Activated T-helper 1 cell treated with anti-CD3 and anti-CD28 coated beads, Interleukin-12 subunit alpha, Interleukin-12 subunit beta, Interleukin-2, Interleukin-4 antibody, amounts not matched to agents 30 ng/mL and 10 ng/mL and 1 ng/mL, durations not matched to agents 14 hours and 24 hours and 36 hours (primary cell): Measurements from ENCODE around the gene PRDM16. TPM values are rescaled to one million over a fixed set of nuclear protein-coding genes. Genes with fewer than 3 reads are reported as not detected.

Experiments
- DNase-seq: peaks from one replicate; pipeline ENCODE4 v3.0.0; 2021; ENCODE audit warnings: low spot score
- H3K27ac Mint-ChIP-seq: one replicate; pipeline ENCODE4 v1.8.0; 2021; ENCODE audit warnings: mild to moderate bottlenecking, mixed read lengths
- H3K27me3 Mint-ChIP-seq: one replicate; pipeline ENCODE4 v1.8.0; 2022; ENCODE audit warnings: mild to moderate bottlenecking, moderate library complexity, mixed read lengths; ENCODE audit not compliant: insufficient read depth
- H3K36me3 Mint-ChIP-seq: one replicate; pipeline ENCODE4 v1.8.0; 2021; ENCODE audit warnings: low read depth, mixed read lengths
- H3K4me1 Mint-ChIP-seq: one replicate; pipeline ENCODE4 v1.8.0; 2021; ENCODE audit warnings: low read depth, mixed read lengths
- H3K4me3 Mint-ChIP-seq: one replicate; pipeline ENCODE4 v1.8.0; 2021; ENCODE audit warnings: mild to moderate bottlenecking, moderate library complexity, mixed read lengths
- H3K9me3 Mint-ChIP-seq: one replicate; pipeline ENCODE4 v1.8.0; 2021; ENCODE audit warnings: mixed read lengths
- intact Hi-C: fragments of 100-400 bp; cut with micrococcal nuclease; formaldehyde crosslinking; loops from one replicate; pipeline ENCODE4 v1.15.1; 2024
- total RNA-seq: library from RNA; stranded (reverse); gene quantifications from 2 replicates; pipeline ENCODE4 v1.2.3, GENCODE V29; 2022

Gene PRDM16
- total RNA-seq, 1 donor from 2014 or later, result not detected

- no peaks in the 10 kb centered on the region for H3K9me3 Mint-ChIP-seq
- H3K27me3 Mint-ChIP-seq, result no peaks in the 10 kb centered on the region
- H3K4me3 Mint-ChIP-seq, result no peak overlapping the region
- no peak overlapping the region for H3K27ac Mint-ChIP-seq
- no peak for DNase-seq
- intact Hi-C loops, result no loop called here
- no peaks in the 10 kb centered on the region for H3K4me1 Mint-ChIP-seq
- H3K36me3 Mint-ChIP-seq, result no peaks in the 10 kb centered on the region
Observed at GRCh38 chr1:3265835-3266805, 197.1 kb downstream of the PRDM16 start.

GRCh38 chr1:3266870-3267549, 198.0 kb downstream of the PRDM16 start:
- no peaks in the 10 kb centered on the region for H3K36me3 Mint-ChIP-seq
- intact Hi-C loops, result no loop called here
- no peak overlapping the region for H3K27ac Mint-ChIP-seq
- no peak overlapping the region for H3K4me3 Mint-ChIP-seq
- DNase-seq, result no peak
- H3K9me3 Mint-ChIP-seq, result no peaks in the 10 kb centered on the region
- no peaks in the 10 kb centered on the region for H3K4me1 Mint-ChIP-seq
- no peaks in the 10 kb centered on the region for H3K27me3 Mint-ChIP-seq

GRCh38 chr1:3267550-3268270, 198.7 kb downstream of the PRDM16 start:
- intact Hi-C loops, result no loop called here
- H3K9me3 Mint-ChIP-seq, result no peaks in the 10 kb centered on the region
- H3K4me1 Mint-ChIP-seq, result no peaks in the 10 kb centered on the region
- H3K27me3 Mint-ChIP-seq, result no peaks in the 10 kb centered on the region
- DNase-seq, result no peak
- H3K4me3 Mint-ChIP-seq, result no peak overlapping the region
- H3K36me3 Mint-ChIP-seq, result no peaks in the 10 kb centered on the region
- no peak overlapping the region for H3K27ac Mint-ChIP-seq

- H3K36me3 Mint-ChIP-seq, result no peaks in the 10 kb centered on the region
- H3K9me3 Mint-ChIP-seq, result no peaks in the 10 kb centered on the region
- no peaks in the 10 kb centered on the region for H3K4me1 Mint-ChIP-seq
- H3K27ac Mint-ChIP-seq, result no peak overlapping the region
- intact Hi-C loops, result no loop called here
- no peak overlapping the region for H3K4me3 Mint-ChIP-seq
- no peak for DNase-seq
- H3K27me3 Mint-ChIP-seq, result no peaks in the 10 kb centered on the region
Observed at GRCh38 chr1:3268281-3268680, 199.3 kb downstream of the PRDM16 start.

GRCh38 chr1:3270403-3271245, 201.6 kb downstream of the PRDM16 start:
- Mint-ChIP-seq H3K4me3 (no peak overlapping the region), H3K9me3 (no peaks in the 10 kb centered on the region), H3K36me3 (no peaks in the 10 kb centered on the region), H3K4me1 (no peaks in the 10 kb centered on the region), H3K27me3 (no peaks in the 10 kb centered on the region), H3K27ac (no peak overlapping the region)
- no peak for DNase-seq
- intact Hi-C loops, result no loop called here

- H3K27ac Mint-ChIP-seq, result no peak overlapping the region
- intact Hi-C loops, result no loop called here
- H3K4me3 Mint-ChIP-seq, result no peak overlapping the region
- no peaks in the 10 kb centered on the region for H3K9me3 Mint-ChIP-seq
- H3K4me1 Mint-ChIP-seq, result no peaks in the 10 kb centered on the region
- no peaks in the 10 kb centered on the region for H3K36me3 Mint-ChIP-seq
- DNase-seq, result no peak
- H3K27me3 Mint-ChIP-seq, result no peaks in the 10 kb centered on the region
Observed at GRCh38 chr1:3271866-3272265, 202.9 kb downstream of the PRDM16 start.

GRCh38 chr1:3272321-3273045, 203.5 kb downstream of the PRDM16 start:
- intact Hi-C loops, result no loop called here
- H3K9me3 Mint-ChIP-seq, result no peaks in the 10 kb centered on the region
- H3K27me3 Mint-ChIP-seq, result no peaks in the 10 kb centered on the region
- H3K27ac Mint-ChIP-seq, result no peak overlapping the region
- no peak overlapping the region for H3K4me3 Mint-ChIP-seq
- no peak for DNase-seq
- H3K36me3 Mint-ChIP-seq, result no peaks in the 10 kb centered on the region
- H3K4me1 Mint-ChIP-seq, result no peaks in the 10 kb centered on the region

GRCh38 chr1:3273447-3273846, 204.4 kb downstream of the PRDM16 start:
- H3K36me3 Mint-ChIP-seq, result no peaks in the 10 kb centered on the region
- H3K4me1 Mint-ChIP-seq, result no peaks in the 10 kb centered on the region
- intact Hi-C loops, result no loop called here
- DNase-seq, result no peak
- H3K9me3 Mint-ChIP-seq, result no peaks in the 10 kb centered on the region
- no peaks in the 10 kb centered on the region for H3K27me3 Mint-ChIP-seq
- no peak overlapping the region for H3K27ac Mint-ChIP-seq
- no peak overlapping the region for H3K4me3 Mint-ChIP-seq

- Mint-ChIP-seq H3K4me3 (no peak overlapping the region), H3K27me3 (no peaks in the 10 kb centered on the region), H3K4me1 (no peaks in the 10 kb centered on the region), H3K27ac (no peak overlapping the region), H3K9me3 (no peaks in the 10 kb centered on the region), H3K36me3 (no peaks in the 10 kb centered on the region)
- intact Hi-C loops, result no loop called here
- DNase-seq, result no peak
Observed at GRCh38 chr1:3274972-3275371, 206.0 kb downstream of the PRDM16 start.

- H3K4me1 Mint-ChIP-seq, result no peaks in the 10 kb centered on the region
- H3K36me3 Mint-ChIP-seq, result no peaks in the 10 kb centered on the region
- H3K4me3 Mint-ChIP-seq, result no peak overlapping the region
- DNase-seq, result no peak
- H3K27me3 Mint-ChIP-seq, result no peaks in the 10 kb centered on the region
- intact Hi-C loops, result no loop called here
- H3K27ac Mint-ChIP-seq, result no peak overlapping the region
- no peaks in the 10 kb centered on the region for H3K9me3 Mint-ChIP-seq
Observed at GRCh38 chr1:3275471-3276340, 206.7 kb downstream of the PRDM16 start.

- Mint-ChIP-seq H3K36me3 (no peaks in the 10 kb centered on the region), H3K9me3 (no peaks in the 10 kb centered on the region), H3K4me3 (no peak overlapping the region), H3K27ac (no peak overlapping the region), H3K4me1 (no peaks in the 10 kb centered on the region), H3K27me3 (no peaks in the 10 kb centered on the region)
- intact Hi-C loops, result no loop called here
- DNase-seq, result no peak
Observed at GRCh38 chr1:3276341-3276800, 207.4 kb downstream of the PRDM16 start.
